ENCODE results near the gene CDH1.

Gene CDH1

GRCh38 chr16:68732741-68733399 lies 4.2 kb upstream of the CDH1 start:
- Histone ChIP-seq H3K27ac (no peak overlapping the region), H3K36me3 (no peaks in the 10 kb centered on the region), H3K4me3 (ENCODE audit: low read depth, low read length) (no peak overlapping the region), H3K9me3 (ENCODE audit: severe bottlenecking) (no peaks in the 10 kb centered on the region), H3K27me3 (ENCODE audit: insufficient read depth, low read depth, severe bottlenecking) (no peaks in the 10 kb centered on the region)
- DNase-seq, result no peak
- TF ChIP-seq CTCF (IDR thresholded peaks at IDR 0.05; ENCODE audit: low read depth, low read length), result no peak

GRCh38 chr16:68733570-68733969 lies 3.5 kb upstream of the CDH1 start:
- no peaks in the 10 kb centered on the region for H3K27me3 ChIP-seq (ENCODE audit: insufficient read depth, low read depth, severe bottlenecking)
- DNase-seq, result no peak
- no peaks in the 10 kb centered on the region for H3K9me3 ChIP-seq (ENCODE audit: severe bottlenecking)
- H3K27ac ChIP-seq, result no peak overlapping the region
- no peak for TF ChIP-seq CTCF (IDR thresholded peaks at IDR 0.05; ENCODE audit: low read depth, low read length)
- H3K4me3 ChIP-seq (ENCODE audit: low read depth, low read length), result no peak overlapping the region
- no peaks in the 10 kb centered on the region for H3K36me3 ChIP-seq

GRCh38 chr16:68734782-68735181 lies 2.3 kb upstream of the CDH1 start:
- no peak overlapping the region for H3K27ac ChIP-seq
- H3K9me3 ChIP-seq (ENCODE audit: severe bottlenecking), result no peaks in the 10 kb centered on the region
- H3K36me3 ChIP-seq, result no peaks in the 10 kb centered on the region
- no peaks in the 10 kb centered on the region for H3K27me3 ChIP-seq (ENCODE audit: insufficient read depth, low read depth, severe bottlenecking)
- no peak overlapping the region for H3K4me3 ChIP-seq (ENCODE audit: low read depth, low read length)
- TF ChIP-seq CTCF (IDR thresholded peaks at IDR 0.05; ENCODE audit: low read depth, low read length), result no peak
- DNase-seq, result no peak

GRCh38 chr16:68736561-68736960 lies 531 bp upstream of the CDH1 start:
- Histone ChIP-seq H3K27me3 (ENCODE audit: insufficient read depth, low read depth, severe bottlenecking) (no peaks in the 10 kb centered on the region), H3K36me3 (no peaks in the 10 kb centered on the region), H3K9me3 (ENCODE audit: severe bottlenecking) (no peaks in the 10 kb centered on the region), H3K27ac (no peak overlapping the region), H3K4me3 (ENCODE audit: low read depth, low read length) (no peak overlapping the region)
- TF ChIP-seq CTCF (IDR thresholded peaks at IDR 0.05; ENCODE audit: low read depth, low read length), result no peak
- DNase-seq, result no peak

GRCh38 chr16:68737730-68738629 lies 888 bp downstream of the CDH1 start:
- Histone ChIP-seq H3K9me3 (ENCODE audit: severe bottlenecking) (no peaks in the 10 kb centered on the region), H3K4me3 (ENCODE audit: low read depth, low read length) (no peak overlapping the region), H3K36me3 (no peaks in the 10 kb centered on the region), H3K27ac (no peak overlapping the region), H3K27me3 (ENCODE audit: insufficient read depth, low read depth, severe bottlenecking) (no peaks in the 10 kb centered on the region)
- no peak for DNase-seq
- no peak for TF ChIP-seq CTCF (IDR thresholded peaks at IDR 0.05; ENCODE audit: low read depth, low read length)
